Caco-2 (cell line): ENCODE measurements around the gene CDC40. TPM values are rescaled to one million over a fixed set of nuclear protein-coding genes. Genes with fewer than 3 reads are reported as not detected.
A peak's percentile ranks its signal among the peaks of the same experiment; 100 is the strongest.

Source experiments
- BruUV-seq: library from RNA; stranded (reverse); fragments of 400-500 nt; replicated peaks from 2 replicates; lab custom pipeline; 2021; lab: Mats Ljungman, UMichigan
- CTCF ChIA-PET: fragments of 300-600 bp; sonication (Branson Sonifier 250); formaldehyde crosslinking; loops from one replicate; lab custom pipeline; 2022; ENCODE audit warnings: antibody characterized with exemption; lab: Charles Lee
- POLR2A ChIA-PET: fragments of 300-600 bp; sonication (Branson Sonifier 250); formaldehyde crosslinking; loops from one replicate; lab custom pipeline; 2022; ENCODE audit warnings: antibody characterized with exemption; lab: Charles Lee
- DNase-seq, 2 experiments: peaks; one replicate each; pipeline versions ENCODE4 v3.0.0 to v3.0.0-alpha.2; 2020 to 2022
- H3K27me3 ChIP-seq: replicated peaks from 2 replicates; pipeline ENCODE4 v1.6.0; 2011; ENCODE audit warnings: low read length; ENCODE audit not compliant: control insufficient read depth, insufficient read depth
- H3K36me3 ChIP-seq: 2 replicates; pipeline ENCODE4 v1.5.1; 2011; ENCODE audit warnings: low read length; ENCODE audit not compliant: control insufficient read depth, insufficient read depth
- H3K4me1 ChIP-seq: fragments of 250-450 bp; sonication (Bioruptor Pico); 2 replicates; pipeline ENCODE4 v1.5.1; 2020; ENCODE audit warnings: mild to moderate bottlenecking
- H3K4me3 ChIP-seq: 2 replicates; pipeline ENCODE4 v1.5.1; 2011; ENCODE audit warnings: low read depth, mild to moderate bottlenecking, control low read depth, low read length
- H3K9me3 ChIP-seq: fragments of 250-450 bp; sonication (Bioruptor Pico); 2 replicates; pipeline ENCODE4 v1.5.1; 2020; ENCODE audit warnings: mild to moderate bottlenecking, moderate library complexity
- H3K27ac Mint-ChIP-seq: one replicate; pipeline ENCODE4 v1.8.0; 2022; ENCODE audit warnings: mixed read lengths; ENCODE audit not compliant: unreplicated experiment
- H3K27me3 Mint-ChIP-seq: one replicate; pipeline ENCODE4 v1.8.0; 2022; ENCODE audit warnings: mixed read lengths; ENCODE audit not compliant: insufficient read depth, unreplicated experiment
- H3K36me3 Mint-ChIP-seq: one replicate; pipeline ENCODE4 v1.8.0; 2022; ENCODE audit warnings: mild to moderate bottlenecking, mixed read lengths; ENCODE audit not compliant: insufficient read depth, unreplicated experiment
- H3K4me1 Mint-ChIP-seq: one replicate; pipeline ENCODE4 v1.8.0; 2022; ENCODE audit warnings: low read depth, mixed read lengths; ENCODE audit not compliant: unreplicated experiment
- H3K4me3 Mint-ChIP-seq: one replicate; pipeline ENCODE4 v1.8.0; 2022; ENCODE audit warnings: mild to moderate bottlenecking, moderate library complexity, mixed read lengths; ENCODE audit not compliant: unreplicated experiment
- H3K9me3 Mint-ChIP-seq: one replicate; pipeline ENCODE4 v1.8.0; 2022; ENCODE audit warnings: mixed read lengths; ENCODE audit not compliant: unreplicated experiment
- CTCF ChIP-seq, 2 experiments: fragments of 200-600 bp in 1 of 2; IDR thresholded peaks; 1 replicate in 1 of 2; 2 replicates in 1 of 2; pipeline versions ENCODE4 v1.5.1 to v1.8.0; 2011 to 2022; ENCODE audit warnings: antibody characterized with exemption in 1 of 2, control low read depth in 1 of 2, inconsistent platforms in 1 of 2, low read depth in 1 of 2, low read length in 1 of 2, mild to moderate bottlenecking in 1 of 2, moderate library complexity in 1 of 2; ENCODE audit not compliant: insufficient read depth in 1 of 2, severe bottlenecking in 1 of 2, unreplicated experiment in 1 of 2
- intact Hi-C: fragments of 100-400 bp; cut with micrococcal nuclease; formaldehyde crosslinking; loops from one replicate; pipeline ENCODE4 v1.10.0; 2022; ENCODE audit not compliant: unreplicated experiment
- total RNA-seq: library from RNA; stranded (reverse); gene quantifications from 2 replicates; pipeline ENCODE4 v1.2.3, GENCODE V29; 2022

Gene CDC40
- total RNA-seq, 1 experiment from 2014 or later: 22.7 TPM

- intact Hi-C loops: no loop called here
- DNase-seq: no peak
- POLR2A ChIA-PET: interaction anchor here (0.5 kb wide), 1 partner anchor 634 kb away, joined by 8 read pairs; the partner anchor contains the start of gene CDK19
Measured at GRCh38 chr6:110181131-110182030, 1.2 kb downstream of the CDC40 start.

GRCh38 chr6:110183292-110183885 is 3.2 kb downstream of the CDC40 start:
- H3K4me3 ChIP-seq: no peak overlapping the region
- ChIA-PET POLR2A (no interaction called here), CTCF (no interaction called here)
- no peak overlapping the region for H3K27ac Mint-ChIP-seq
- no TSS peak for BruUV-seq
- no peak overlapping the region for H3K4me3 Mint-ChIP-seq
- no peak for TF ChIP-seq CTCF (IDR thresholded peaks at IDR 0.05; ENCODE audit: insufficient read depth in 1 of 2, low read depth in 1 of 2, low read length in 1 of 2, severe bottlenecking in 1 of 2, unreplicated experiment in 1 of 2)
- H3K27me3 ChIP-seq: no peaks in the 10 kb centered on the region
- no peaks in the 10 kb centered on the region for H3K9me3 Mint-ChIP-seq
- H3K9me3 ChIP-seq: no peaks in the 10 kb centered on the region
- H3K36me3 ChIP-seq: no peaks in the 10 kb centered on the region
- no peaks in the 10 kb centered on the region for H3K4me1 Mint-ChIP-seq
- intact Hi-C loops: no loop called here
- H3K4me1 ChIP-seq: peaks cover 11% of the 10 kb centered on the region; the same call in 1 of the 2 replicates
- peaks cover 4% of the 10 kb centered on the region for H3K36me3 Mint-ChIP-seq
- H3K27me3 Mint-ChIP-seq: no peaks in the 10 kb centered on the region
- no peak for DNase-seq

More at GRCh38 chr6:110181131-110182030, 1.2 kb downstream of the CDC40 start:
- Histone ChIP-seq H3K9me3 (no peaks in the 10 kb centered on the region), H3K4me3 (peak overlapping the region; percentile 100), H3K36me3 (no peaks in the 10 kb centered on the region), H3K4me1 (0 out of 2 replicates have a peak, but pooled peaks cover 3% of the 10 kb centered on the region), H3K27me3 (no peaks in the 10 kb centered on the region)
- Mint-ChIP-seq H3K27me3 (no peaks in the 10 kb centered on the region), H3K4me3 (no peak overlapping the region), H3K9me3 (no peaks in the 10 kb centered on the region), H3K27ac (no peak overlapping the region), H3K4me1 (no peaks in the 10 kb centered on the region), H3K36me3 (peaks cover 6% of the 10 kb centered on the region)
- BruUV-seq: no TSS peak
- CTCF ChIA-PET: no interaction called here
- TF ChIP-seq CTCF (IDR thresholded peaks at IDR 0.05; ENCODE audit: insufficient read depth in 1 of 2, low read depth in 1 of 2, low read length in 1 of 2, severe bottlenecking in 1 of 2, unreplicated experiment in 1 of 2): no peak

- BruUV-seq: no TSS peak
- Mint-ChIP-seq H3K27ac (no peak overlapping the region), H3K4me3 (no peak overlapping the region), H3K9me3 (no peaks in the 10 kb centered on the region), H3K27me3 (no peaks in the 10 kb centered on the region), H3K4me1 (no peaks in the 10 kb centered on the region), H3K36me3 (no peaks in the 10 kb centered on the region)
- Histone ChIP-seq H3K9me3 (no peaks in the 10 kb centered on the region), H3K36me3 (no peaks in the 10 kb centered on the region), H3K27me3 (no peaks in the 10 kb centered on the region), H3K4me1 (peaks cover 9% of the 10 kb centered on the region; the same call in 1 of the 2 replicates), H3K4me3 (no peak overlapping the region)
- TF ChIP-seq CTCF (IDR thresholded peaks at IDR 0.05; ENCODE audit: insufficient read depth in 1 of 2, low read depth in 1 of 2, low read length in 1 of 2, severe bottlenecking in 1 of 2, unreplicated experiment in 1 of 2): no peak
- ChIA-PET POLR2A (no interaction called here), CTCF (no interaction called here)
- intact Hi-C loops: no loop called here
- DNase-seq: no peak
Measured at GRCh38 chr6:110185879-110186278, 5.7 kb downstream of the CDC40 start.
